ENCODE measurements around the gene POLR3B. TPM values are rescaled to one million over a fixed set of nuclear protein-coding genes. Genes with fewer than 3 reads are reported as not detected.

The POLR3B gene
- total RNA-seq, 1 donor from 2014 or later, result 7.5 TPM

DNA sequence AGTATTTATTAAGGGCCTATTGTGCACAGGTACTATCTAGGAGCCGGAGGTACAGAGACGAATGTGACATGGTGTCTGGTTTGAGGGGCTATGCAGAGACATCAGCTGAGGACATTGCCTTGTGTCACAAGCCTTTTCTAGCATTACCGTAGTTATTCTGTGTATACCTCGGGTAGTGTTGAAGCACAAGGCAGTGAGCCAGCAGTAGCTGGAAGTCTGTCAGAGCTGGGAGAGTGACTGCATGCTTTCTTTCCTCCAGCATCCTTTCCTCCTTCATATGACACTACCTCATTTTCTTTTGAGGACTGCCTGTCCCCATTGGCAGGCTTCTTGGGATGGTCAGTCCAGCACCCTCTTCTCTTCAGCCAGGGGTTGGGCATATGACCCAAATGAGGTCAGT lies 77.0 kb downstream of the POLR3B start:
- no peaks in the 10 kb centered on the region for H3K36me3 Mint-ChIP-seq (ENCODE audit: low read depth, unreplicated experiment)
- no peak for DNase-seq (ENCODE audit: low spot score)
- no peaks in the 10 kb centered on the region for H3K27me3 Mint-ChIP-seq (ENCODE audit: unreplicated experiment)
- H3K4me3 Mint-ChIP-seq (ENCODE audit: unreplicated experiment), result no peak overlapping the region
- TF ChIP-seq, protein P1, sequence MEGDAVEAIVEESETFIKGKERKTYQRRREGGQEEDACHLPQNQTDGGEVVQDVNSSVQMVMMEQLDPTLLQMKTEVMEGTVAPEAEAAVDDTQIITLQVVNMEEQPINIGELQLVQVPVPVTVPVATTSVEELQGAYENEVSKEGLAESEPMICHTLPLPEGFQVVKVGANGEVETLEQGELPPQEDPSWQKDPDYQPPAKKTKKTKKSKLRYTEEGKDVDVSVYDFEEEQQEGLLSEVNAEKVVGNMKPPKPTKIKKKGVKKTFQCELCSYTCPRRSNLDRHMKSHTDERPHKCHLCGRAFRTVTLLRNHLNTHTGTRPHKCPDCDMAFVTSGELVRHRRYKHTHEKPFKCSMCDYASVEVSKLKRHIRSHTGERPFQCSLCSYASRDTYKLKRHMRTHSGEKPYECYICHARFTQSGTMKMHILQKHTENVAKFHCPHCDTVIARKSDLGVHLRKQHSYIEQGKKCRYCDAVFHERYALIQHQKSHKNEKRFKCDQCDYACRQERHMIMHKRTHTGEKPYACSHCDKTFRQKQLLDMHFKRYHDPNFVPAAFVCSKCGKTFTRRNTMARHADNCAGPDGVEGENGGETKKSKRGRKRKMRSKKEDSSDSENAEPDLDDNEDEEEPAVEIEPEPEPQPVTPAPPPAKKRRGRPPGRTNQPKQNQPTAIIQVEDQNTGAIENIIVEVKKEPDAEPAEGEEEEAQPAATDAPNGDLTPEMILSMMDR (IDR thresholded peaks at IDR 0.05; ENCODE audit: unreplicated experiment), result no peak
- H3K9me3 Mint-ChIP-seq (ENCODE audit: unreplicated experiment), result no peaks in the 10 kb centered on the region
- H3K27ac Mint-ChIP-seq (ENCODE audit: unreplicated experiment), result no peak overlapping the region
- peaks cover 17% of the 10 kb centered on the region for H3K4me1 Mint-ChIP-seq (ENCODE audit: unreplicated experiment)

DNA sequence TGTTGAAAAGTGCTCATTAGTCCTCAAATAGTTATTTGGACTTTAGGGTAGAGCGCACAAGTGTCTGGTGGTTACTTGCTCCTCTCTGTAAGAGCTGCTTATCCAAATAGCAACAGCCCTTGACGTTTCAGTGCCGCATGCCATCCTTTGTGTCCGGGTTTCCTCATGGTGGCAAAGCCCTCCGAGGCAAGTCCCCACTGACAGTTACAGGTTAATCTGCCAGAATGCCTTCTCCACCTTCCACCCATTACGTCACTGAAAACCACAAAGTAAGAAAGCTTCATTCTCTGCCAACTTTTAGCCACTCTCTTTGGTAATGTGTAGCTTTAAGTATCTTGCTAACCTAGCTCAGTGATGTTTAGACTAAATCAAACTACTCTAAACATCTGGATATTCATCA lies 78.6 kb downstream of the POLR3B start:
- H3K36me3 Mint-ChIP-seq (ENCODE audit: low read depth, unreplicated experiment), result no peaks in the 10 kb centered on the region
- H3K4me3 Mint-ChIP-seq (ENCODE audit: unreplicated experiment), result no peak overlapping the region
- no peaks in the 10 kb centered on the region for H3K9me3 Mint-ChIP-seq (ENCODE audit: unreplicated experiment)
- H3K27me3 Mint-ChIP-seq (ENCODE audit: unreplicated experiment), result no peaks in the 10 kb centered on the region
- H3K4me1 Mint-ChIP-seq (ENCODE audit: unreplicated experiment), result peaks cover 17% of the 10 kb centered on the region
- DNase-seq (ENCODE audit: low spot score), result no peak
- no peak overlapping the region for H3K27ac Mint-ChIP-seq (ENCODE audit: unreplicated experiment)
- TF ChIP-seq, protein P1 (IDR thresholded peaks at IDR 0.05; ENCODE audit: unreplicated experiment), result no peak

DNA sequence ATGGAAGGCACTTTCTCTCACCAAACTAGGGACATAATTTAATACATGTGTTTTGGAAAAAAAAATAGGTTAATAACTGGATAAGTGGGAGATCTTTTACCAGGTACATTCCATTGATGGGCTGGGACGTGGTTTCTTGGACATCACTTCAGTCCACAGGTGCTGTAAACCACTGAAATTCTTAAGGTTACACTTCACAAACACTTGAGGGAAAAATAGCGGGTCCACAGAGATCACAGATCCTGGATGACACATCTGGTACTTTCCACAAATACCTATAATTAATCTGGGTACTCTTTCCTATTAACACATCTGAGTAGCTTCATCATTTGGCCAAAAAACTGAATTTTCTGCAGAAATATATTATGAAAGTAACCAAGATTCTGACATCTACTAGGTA lies 85.0 kb downstream of the POLR3B start:
- H3K27ac Mint-ChIP-seq (ENCODE audit: unreplicated experiment), result peak overlapping the region; percentile 84
- no peaks in the 10 kb centered on the region for H3K27me3 Mint-ChIP-seq (ENCODE audit: unreplicated experiment)
- H3K9me3 Mint-ChIP-seq (ENCODE audit: unreplicated experiment), result no peaks in the 10 kb centered on the region
- TF ChIP-seq, protein P1 (IDR thresholded peaks at IDR 0.05; ENCODE audit: unreplicated experiment), result no peak
- no peaks in the 10 kb centered on the region for H3K36me3 Mint-ChIP-seq (ENCODE audit: low read depth, unreplicated experiment)
- no peak overlapping the region for H3K4me3 Mint-ChIP-seq (ENCODE audit: unreplicated experiment)
- DNase-seq (ENCODE audit: low spot score), result no peak
- H3K4me1 Mint-ChIP-seq (ENCODE audit: unreplicated experiment), result peaks cover 9% of the 10 kb centered on the region

GRCh38 chr12:106445053-106445452 lies 87.5 kb downstream of the POLR3B start:
- H3K27me3 Mint-ChIP-seq (ENCODE audit: unreplicated experiment), result no peaks in the 10 kb centered on the region
- TF ChIP-seq, protein P1 (IDR thresholded peaks at IDR 0.05; ENCODE audit: unreplicated experiment), result no peak
- H3K4me3 Mint-ChIP-seq (ENCODE audit: unreplicated experiment), result no peak overlapping the region
- no peaks in the 10 kb centered on the region for H3K9me3 Mint-ChIP-seq (ENCODE audit: unreplicated experiment)
- H3K36me3 Mint-ChIP-seq (ENCODE audit: low read depth, unreplicated experiment), result no peaks in the 10 kb centered on the region
- DNase-seq (ENCODE audit: low spot score), result no peak
- H3K4me1 Mint-ChIP-seq (ENCODE audit: unreplicated experiment), result peaks cover 7% of the 10 kb centered on the region
- no peak overlapping the region for H3K27ac Mint-ChIP-seq (ENCODE audit: unreplicated experiment)

- Mint-ChIP-seq H3K36me3 (ENCODE audit: low read depth, unreplicated experiment) (no peaks in the 10 kb centered on the region), H3K4me3 (ENCODE audit: unreplicated experiment) (no peak overlapping the region)
- TF ChIP-seq, protein P1 (IDR thresholded peaks at IDR 0.05; ENCODE audit: unreplicated experiment), result no peak
Measured at GRCh38 chr12:106445959-106446358, 88.4 kb downstream of the POLR3B start.

More at GRCh38 chr12:106445959-106446358, 88.4 kb downstream of the POLR3B start:
- Mint-ChIP-seq H3K4me1 (ENCODE audit: unreplicated experiment) (peaks cover 7% of the 10 kb centered on the region), H3K27ac (ENCODE audit: unreplicated experiment) (no peak overlapping the region), H3K27me3 (ENCODE audit: unreplicated experiment) (no peaks in the 10 kb centered on the region), H3K9me3 (ENCODE audit: unreplicated experiment) (no peaks in the 10 kb centered on the region)
- no peak for DNase-seq (ENCODE audit: low spot score)

All from endothelial cell (in vitro differentiated cells).